Stimulated activated CD8-positive, alpha-beta memory T cell treated with anti-CD3 and anti-CD28 coated beads, Interleukin-12 subunit alpha, Interleukin-12 subunit beta, amount 100 ng/mL, for 1 hour (primary cell): ENCODE measurements around the gene SAMD11.

Source experiments
- DNase-seq: peaks from one replicate; pipeline ENCODE4 v3.0.0-alpha.2; 2020; ENCODE audit warnings: low read depth

The SAMD11 gene

DNA sequence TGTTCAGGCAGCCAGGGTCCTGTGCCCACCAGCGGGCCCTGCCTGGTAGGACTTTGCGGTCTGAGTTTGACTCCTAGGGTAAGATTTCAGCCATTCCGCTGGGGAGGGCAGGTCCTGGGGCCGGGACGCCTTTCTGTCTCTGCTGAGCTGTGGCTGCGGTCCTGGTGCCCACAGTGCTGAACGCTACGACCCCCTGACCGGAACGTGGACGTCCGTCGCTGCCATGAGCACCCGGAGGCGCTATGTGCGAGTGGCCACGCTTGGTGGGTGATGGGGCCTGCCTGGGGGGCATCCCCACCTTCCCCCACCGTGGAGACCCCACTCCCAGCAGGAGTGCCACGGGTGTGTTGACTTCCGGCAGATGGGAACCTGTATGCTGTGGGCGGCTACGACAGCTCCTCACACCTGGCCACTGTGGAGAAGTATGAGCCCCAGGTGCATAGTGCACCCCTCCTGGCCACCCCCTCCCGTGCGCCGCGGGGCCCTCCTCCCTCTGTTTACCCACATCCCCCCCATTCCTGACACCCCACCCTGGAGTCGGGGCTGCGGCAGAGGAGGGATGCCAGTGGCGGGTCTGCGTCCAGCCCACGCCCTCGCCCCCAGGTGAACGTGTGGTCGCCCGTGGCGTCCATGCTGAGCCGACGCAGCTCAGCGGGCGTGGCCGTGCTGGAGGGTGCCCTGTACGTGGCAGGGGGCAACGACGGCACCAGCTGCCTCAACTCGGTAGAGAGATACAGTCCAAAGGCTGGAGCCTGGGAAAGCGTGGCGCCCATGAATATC, 40.2 kb downstream of the SAMD11 start:
- no peak for DNase-seq

DNA sequence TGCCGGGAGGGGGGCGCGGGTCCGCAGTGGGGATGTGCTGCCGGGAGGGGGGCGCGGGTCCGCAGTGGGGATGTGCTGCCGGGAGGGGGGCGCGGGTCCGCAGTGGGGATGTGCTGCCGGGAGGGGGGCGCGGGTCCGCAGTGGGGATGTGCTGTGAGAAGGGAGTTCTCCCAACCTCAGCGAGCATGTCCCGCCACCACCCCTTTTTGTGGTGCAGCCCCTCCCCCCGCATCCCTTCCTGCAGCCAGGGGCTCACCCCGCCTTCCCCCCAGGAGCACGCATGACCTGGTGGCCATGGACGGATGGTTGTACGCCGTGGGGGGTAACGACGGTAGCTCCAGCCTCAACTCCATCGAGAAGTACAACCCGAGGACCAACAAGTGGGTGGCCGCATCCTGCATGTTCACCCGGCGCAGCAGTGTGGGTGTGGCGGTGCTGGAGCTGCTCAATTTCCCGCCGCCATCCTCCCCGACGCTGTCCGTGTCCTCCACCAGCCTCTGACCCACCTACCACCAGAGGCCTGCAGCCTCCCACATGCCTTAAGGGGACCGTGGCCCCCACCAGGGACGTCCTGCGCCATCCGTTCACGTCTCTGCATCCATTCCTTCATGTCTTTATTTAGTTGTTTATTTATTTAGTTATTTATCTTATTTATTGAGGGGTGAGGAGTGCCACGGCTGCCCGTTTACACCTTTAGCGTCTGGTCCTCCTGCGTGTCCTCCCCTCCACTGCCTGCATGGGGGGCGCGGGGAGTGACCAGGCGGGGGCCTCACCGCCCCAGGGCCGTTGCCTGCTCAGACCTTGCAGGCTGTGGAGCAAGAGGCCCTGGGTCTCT, 41.2 kb downstream of the SAMD11 start:
- DNase-seq: no peak

DNA sequence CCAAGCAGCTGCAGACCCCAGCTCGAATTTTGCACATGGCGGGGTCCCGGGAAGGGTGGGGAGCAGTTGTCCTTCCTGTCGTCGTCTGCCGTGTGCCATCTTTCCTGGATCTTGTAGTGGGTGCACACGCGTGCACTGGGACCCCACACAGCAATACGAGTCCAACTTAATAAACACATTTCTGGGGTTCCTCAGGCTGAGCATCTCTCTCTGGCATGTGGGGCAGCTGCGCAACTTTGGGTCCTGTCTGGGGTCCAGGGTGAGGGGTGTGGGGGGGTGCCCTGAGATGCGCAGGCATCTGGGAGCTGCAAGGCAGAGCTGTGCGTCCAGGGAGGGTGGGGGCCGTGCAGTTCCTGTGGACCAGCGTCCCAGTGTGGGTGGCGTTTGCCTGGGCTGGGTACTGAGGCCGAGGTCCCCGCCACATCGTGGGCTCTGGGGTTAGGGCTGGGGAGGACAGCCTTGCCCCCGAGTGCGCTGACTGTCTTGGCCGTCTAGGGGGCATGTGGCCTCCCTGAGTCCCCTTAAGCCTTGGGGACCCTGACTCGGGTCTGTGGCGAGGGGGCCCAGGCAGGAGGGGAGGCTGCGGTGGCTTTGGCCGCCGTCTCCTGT, 41.9 kb downstream of the SAMD11 start:
- no peak for DNase-seq

DNA sequence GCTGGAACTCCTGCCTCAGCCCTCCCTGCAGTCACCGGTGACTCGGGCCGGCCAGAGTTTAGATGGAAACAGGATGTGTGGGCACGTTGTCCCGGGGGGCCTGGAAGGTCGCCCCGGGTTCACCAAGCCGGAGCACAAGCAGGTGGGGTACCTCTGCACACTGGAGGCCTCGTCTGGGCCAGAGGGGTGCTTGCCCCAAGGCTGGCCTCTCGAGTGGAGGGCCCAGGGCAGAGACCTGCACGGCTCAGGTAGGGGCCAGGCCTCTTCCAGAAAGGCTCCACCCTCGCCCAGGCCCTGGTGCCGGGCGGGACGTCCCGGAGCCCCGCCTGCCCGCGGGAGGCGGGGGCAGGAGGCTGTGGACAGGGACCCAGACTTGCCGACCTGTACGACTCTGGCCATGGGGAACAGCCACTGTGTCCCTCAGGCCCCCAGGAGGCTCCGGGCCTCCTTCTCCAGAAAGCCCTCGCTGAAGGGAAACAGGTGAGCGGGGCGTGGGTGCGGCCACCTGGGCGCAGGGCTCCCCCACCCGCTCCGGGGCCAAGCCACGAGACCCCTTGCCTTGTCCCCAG, 42.5 kb downstream of the SAMD11 start, which contains the start of gene PLEKHN1:
Gene PLEKHN1 (plus strand): TSS at position 348 of the 569 bp plus-strand sequence. CDS start 50 bp downstream, at position 398.
- no peak for DNase-seq

DNA sequence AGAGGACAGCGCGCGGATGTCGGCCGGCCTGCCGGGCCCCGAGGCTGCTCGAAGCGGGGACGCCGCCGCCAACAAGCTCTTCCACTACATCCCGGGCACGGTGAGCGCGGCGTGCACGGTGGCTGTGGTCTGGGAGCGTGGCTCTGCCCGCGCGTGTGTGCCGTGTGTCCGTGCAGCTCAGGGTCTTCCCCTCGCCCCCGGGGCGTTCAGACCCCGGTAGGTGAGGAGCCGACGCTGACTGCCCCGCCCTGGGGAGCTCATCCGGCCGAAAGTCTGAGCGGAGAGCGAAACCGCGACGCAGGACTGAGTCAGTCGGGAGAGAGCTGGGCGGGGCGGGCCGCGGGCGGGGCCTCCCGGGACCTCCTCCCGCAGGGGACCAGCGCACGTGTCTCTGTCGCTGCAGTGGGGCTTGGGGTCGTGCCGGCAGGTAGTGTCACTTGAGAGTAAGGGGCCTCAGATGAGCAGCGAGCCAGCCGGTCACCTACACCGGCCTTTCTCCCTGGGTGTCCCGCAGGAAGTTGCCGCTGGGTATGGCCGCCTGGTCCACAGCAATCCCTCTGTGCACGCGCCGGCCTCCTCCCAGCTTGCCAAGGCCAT, 43.1 kb downstream of the SAMD11 start:
- DNase-seq: peak; percentile 73

DNA sequence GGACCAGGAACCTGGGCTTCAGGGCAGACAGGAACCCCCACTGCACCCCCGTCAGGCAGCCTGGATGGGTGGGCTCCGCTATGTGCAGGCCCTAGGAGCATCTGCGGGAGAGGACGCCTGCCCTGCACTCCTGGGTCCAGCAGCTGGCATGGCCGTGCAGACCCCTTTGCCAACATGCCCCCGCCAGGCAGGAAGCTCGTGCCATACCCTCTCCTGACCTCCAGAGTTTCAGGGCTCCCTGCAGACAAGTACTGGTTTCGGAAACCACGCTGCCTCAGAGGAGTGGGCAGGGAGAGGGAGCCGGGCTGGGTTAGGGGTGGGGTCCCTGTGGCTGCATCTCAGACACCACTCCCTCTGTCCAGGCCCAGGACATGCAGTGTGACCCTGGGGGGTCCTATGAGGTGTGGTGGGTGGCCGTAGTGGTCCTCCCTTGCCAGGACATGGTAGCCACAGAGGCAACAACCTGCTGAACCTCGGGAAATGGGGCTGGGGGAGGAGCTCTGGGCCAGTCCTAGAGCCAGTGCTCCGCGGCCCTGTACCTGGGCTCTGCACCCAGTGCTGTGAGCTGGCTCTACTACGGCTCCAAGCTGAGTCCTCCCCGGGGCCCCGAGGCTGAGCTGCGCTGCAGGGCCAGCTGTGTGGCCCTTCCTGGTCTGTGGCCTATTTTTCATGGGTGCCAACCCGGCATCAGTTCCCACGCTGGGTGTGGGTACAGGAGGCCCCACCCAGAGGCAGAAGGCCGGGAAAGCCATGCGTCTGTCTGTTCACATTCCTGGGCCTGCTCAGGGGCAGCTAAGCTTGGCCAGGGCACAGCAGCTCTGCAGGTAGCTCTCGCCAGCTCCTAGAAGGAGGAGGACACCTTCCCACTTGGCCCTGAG, 44.0 kb downstream of the SAMD11 start:
- no peak for DNase-seq

DNA sequence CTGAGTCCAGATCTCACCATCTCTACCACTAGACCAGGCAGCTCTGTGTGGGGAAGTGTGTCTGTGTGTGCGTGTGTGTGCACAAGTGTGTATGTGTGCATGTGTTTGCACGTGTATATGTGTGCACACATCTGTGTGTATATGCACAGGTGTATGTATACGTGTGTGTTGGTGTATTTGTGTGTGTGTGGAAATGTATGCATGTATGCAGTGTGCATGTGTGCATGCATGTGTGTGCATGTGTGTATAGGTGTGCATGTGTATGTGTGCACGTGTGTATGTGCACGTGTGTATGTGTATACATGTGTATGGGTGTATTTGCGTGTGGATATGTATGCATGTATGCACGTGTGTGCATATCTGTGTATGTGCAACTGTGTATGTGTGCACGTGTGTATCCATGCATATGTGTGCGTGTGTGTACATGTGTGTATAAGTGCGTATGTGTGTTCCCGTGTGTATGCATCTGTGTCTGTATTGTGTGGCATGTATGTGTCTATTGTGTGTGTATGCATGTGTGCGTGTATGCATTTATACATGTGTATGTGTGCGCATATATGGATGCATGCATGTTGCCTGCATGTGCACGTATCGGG, 45.6 kb downstream of the SAMD11 start:
- DNase-seq: no peak

DNA sequence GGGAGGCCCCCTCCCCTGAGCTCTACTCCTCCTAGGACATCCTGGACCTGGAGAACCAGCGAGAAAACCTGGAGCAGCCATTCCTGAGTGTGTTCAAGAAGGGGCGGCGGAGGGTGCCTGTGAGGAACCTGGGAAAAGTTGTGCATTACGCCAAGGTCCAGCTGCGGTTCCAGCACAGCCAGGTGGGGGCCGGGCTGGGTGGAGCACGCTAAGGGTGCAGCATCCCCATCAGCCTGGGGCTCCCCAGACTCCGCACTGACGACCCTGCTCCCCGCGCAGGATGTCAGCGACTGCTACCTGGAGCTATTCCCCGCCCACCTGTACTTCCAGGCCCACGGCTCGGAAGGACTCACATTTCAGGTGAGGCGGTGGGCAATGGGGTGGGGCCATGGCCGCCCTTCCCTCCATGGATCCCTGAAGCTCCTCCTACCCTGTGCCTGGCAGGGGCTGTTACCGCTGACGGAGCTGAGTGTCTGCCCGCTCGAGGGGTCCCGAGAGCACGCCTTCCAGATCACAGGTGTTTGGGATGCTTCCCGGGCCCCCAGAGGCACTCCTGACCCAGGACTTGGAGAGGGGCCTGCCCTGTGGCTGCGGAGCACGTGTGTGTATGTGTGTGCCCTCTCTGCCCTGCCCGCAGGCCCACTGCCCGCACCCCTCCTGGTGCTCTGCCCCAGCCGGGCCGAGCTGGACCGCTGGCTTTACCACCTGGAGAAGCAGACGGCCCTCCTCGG, 46.7 kb downstream of the SAMD11 start:
- no peak for DNase-seq

DNA sequence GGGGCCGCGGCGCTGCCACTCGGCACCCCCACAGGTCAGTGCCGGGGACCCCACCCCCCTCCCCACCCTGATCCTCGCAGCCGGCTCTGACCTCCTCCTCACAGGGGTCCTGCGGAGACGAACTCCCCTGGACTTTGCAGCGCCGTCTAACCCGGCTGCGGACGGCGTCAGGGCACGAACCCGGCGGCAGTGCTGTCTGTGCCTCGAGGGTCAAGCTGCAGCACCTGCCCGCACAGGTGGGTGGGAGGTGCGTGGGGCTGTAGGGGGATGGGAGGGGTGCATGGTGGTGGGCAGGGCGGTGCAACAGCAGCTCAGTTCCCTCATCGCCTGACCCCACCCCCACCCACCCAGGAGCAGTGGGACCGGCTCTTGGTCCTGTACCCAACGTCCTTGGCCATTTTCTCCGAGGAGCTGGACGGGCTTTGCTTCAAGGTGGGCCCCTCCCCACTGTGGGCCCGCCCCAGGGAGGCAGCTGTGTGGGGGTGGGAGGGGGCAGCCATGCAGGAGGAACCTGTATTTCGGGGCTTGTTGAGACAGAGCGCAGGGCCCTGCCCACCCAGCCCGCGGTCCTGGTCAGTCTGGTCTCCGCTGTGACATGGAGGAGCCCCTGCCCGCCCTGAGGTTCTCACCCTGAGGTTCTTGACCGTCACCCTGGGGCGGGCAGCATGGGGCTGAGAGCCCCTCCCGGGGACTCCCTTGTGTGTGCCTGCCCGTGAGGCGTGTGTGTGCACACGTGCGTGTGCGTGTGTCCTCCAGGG, 47.4 kb downstream of the SAMD11 start:
- DNase-seq: no peak

DNA sequence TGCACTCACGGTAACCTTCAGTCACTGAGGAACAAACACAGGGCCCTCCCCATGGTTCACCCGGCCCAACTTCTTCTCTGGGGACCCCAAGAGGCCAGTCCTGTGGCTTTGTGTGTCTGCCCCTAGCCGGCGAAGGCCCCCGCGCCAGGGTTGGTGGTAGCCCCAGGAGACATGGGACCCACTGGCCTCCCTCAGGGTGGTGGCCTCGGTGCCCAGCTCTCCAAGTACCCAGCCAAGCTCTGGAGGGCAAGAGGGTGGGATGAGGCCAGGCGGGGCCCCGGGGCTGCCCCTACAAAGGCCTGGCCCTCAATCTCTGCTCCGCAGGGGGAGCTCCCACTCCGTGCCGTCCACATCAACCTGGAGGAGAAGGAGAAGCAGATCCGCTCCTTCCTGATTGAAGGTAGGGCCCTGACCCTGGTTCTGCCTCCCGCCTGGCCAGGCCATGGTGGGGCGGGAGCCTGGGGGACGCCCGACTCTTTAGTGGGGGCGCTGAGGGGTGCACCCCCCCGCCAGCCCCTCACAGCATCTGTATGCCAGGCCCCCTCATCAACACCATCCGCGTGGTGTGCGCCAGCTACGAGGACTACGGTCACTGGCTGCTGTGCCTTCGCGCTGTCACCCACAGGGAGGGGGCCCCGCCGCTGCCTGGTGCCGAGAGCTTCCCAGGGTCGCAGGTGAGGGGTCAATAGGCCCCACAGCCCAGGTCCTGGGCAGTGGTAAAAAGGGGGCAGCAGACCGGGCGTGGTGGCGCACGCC, 48.2 kb downstream of the SAMD11 start:
- DNase-seq: no peak

DNA sequence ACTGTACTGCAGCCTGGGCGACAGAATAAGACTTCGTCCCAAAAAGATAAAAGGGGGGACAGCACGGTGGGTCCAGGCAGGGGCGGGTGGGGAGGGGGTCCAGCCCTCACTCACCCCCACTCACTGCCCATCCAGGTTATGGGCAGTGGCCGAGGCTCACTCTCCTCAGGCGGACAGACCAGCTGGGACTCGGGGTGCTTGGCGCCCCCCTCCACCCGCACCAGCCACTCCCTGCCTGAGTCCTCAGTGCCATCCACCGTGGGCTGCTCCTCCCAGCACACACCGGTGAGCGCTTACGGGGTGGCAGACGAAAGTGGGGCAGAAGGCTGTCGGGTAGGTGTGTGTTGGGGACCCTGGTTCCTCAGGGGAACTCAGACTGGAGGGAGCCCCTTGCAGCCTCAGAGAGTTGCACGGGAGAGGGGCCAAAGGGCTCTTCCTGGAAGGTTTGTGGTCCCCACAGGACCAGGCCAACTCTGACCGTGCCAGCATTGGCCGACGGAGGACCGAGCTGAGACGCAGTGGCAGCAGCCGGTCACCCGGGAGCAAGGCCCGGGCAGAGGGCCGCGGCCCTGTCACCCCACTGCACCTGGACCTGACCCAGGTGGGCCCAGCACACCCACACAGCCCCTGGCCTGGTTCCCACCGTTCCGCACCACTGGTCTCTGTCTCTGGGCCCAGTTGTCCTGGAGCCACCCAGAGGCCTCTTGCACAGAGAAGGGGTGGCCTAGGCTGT, 49.2 kb downstream of the SAMD11 start:
- no peak for DNase-seq

DNA sequence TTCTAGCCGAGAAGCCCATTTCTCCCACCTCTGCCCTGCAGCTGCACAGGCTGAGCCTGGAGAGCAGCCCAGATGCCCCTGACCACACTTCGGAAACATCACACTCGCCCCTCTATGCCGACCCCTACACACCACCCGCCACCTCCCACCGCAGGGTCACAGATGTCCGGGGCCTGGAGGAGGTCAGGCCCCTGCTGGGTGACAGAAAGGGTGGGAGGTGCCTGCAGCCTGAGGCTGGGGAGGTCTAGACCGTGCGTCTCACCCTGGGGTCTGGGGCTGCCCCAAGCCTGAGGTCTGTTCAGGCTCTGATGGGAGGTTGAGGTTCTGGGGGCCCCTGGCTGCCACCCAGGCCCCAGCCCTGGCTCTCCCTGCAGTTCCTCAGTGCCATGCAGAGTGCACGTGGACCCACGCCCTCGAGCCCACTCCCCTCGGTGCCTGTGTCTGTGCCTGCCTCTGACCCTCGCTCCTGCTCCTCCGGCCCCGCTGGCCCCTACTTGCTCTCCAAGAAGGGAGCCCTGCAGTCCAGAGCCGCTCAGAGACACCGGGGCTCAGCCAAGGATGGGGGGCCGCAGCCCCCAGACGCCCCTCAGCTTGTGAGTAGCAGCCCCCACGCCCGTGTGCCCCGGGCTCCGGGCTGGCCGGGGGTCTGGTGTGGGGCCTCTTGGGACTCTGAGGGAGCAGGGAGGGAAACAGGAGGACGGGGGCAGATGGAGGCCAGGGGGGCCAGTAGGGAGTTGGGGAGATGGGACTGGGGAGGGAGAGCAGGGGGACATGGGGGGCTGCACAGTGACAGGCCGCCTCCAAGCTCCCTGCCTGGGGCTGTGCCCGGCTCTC, 50.0 kb downstream of the SAMD11 start:
- no peak for DNase-seq

DNA sequence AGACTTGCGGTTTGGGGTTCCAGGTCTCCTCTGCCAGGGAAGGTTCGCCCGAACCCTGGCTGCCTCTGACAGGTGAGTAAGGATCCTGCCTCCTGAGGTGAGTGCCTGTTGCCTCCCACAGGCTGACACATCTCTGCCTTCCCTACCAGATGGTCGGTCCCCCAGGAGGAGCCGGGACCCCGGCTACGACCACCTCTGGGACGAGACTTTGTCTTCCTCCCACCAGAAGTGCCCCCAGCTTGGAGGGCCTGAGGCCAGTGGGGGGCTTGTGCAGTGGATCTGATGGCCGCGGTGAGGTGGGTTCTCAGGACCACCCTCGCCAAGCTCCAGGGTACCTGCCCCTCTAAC, 50.5 kb downstream of the SAMD11 start:
- DNase-seq: no peak

DNA sequence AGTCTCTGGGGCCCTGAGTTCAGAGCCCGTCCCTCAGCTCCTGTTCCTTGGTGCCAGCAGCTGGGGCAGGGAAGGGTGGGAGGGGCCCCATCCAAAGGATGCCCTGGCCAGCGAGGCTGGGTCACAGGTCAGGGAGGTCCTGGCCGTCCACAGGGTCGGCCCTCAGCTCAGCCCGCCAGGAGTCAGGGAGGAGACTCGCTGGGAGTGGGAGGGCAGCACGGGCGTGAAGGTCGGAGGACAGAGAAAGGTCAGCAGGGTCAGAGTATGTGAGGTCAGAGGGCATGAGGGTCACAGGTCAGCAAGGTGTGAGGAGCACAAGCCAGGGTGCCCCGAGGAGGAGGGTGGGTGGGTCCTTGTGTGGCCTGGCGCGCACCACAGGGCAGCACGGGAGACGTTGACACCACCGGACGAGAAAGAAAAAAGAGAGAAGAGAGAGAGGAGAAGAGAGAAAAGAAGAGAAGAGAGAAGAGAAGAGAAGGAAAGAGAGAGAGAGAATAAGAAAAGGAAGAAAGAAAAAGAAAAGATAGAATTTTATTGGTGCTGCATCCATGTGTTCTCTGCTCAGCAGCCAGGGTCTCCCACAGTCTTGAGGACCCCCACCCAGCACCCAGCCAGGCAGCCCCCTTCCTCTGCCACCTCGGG, 51.1 kb downstream of the SAMD11 start:
- no peak for DNase-seq

DNA sequence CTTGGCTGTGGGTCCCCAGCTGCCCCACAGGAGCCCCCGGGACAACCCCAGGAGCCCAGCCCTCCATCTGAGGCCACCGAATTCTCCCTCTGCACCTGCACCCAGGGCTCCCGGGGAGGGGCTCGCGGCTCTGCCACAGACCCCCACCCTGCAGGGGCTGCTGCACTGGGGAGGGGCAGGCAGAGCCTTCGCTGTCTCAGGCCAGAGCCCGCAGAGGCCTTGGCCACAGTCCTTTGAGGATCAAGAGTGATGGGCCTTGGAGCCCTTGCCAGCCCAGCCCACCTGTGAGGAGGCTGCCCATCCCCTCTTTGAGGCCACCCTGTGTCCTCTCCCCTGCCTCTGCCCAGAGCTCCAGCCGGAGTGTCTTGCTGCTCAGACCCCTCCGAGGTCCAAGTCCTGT, 51.6 kb downstream of the SAMD11 start:
- no peak for DNase-seq

DNA sequence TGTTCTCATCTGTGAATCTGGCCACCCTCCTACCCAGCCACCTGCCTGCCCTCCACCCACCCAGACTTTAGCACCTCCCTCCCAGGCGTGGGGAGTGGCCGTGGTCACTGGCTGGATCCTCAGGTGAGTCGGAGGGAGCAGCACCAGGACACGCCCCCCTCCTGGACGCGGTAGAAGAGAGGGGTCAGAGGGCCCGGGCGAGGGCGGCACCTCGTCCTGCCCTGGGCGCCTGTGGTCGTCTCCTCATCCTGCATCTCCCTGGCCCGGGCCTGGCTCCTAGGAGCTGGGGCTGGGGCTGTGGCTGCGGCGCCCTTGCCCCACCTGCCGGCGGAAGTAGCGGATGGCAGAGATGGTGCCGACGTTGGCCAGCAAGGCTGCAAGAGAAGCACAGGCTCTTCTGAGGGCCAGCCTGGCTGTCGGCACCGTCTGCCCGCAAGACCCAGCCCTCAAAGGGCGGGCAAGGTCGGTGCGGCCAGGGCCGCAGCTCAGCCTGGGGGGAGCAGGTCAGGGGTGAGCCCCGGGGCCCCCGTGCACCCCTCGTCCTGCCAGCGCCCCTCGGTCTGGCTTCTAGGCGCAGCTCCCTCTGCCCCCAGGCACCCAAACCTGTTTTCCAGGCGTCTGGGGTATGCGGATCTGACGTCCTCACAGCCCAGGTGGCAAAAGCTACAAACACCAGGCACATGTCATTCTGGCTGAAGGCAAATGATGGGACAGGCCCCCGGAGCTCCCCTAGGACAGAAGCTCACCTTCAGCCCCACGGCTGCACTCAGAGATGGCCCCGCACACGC, 52.4 kb downstream of the SAMD11 start:
- DNase-seq: peak; percentile 48
